Hepatocyte (in vitro differentiated cells): ENCODE data around the gene RUNX1.

ENCODE experiments used
- CTCF ChIP-seq: fragments of 200-600 bp; sonication (generic); IDR thresholded peaks from 2 replicates; pipeline ENCODE4 v1.5.1; 2016; ENCODE audit warnings: antibody characterized with exemption, mild to moderate bottlenecking; ENCODE audit not compliant: poor library complexity
- EZH2 ChIP-seq: fragments of 200-600 bp; sonication (generic); IDR thresholded peaks from 2 replicates; pipeline ENCODE4 v1.6.1; 2016; ENCODE audit warnings: antibody characterized with exemption, mild to moderate bottlenecking, borderline replicate concordance
- EZH2phosphoT487 ChIP-seq: fragments of 200-600 bp; sonication (generic); IDR thresholded peaks from one replicate; pipeline ENCODE4 v1.6.1; 2018; ENCODE audit warnings: antibody characterized with exemption, mild to moderate bottlenecking, low read depth, moderate library complexity; ENCODE audit not compliant: unreplicated experiment, severe bottlenecking

- TF ChIP-seq CTCF (no peak), EZH2 (no peak), EZH2phosphoT487 (no peak)
These were observed 42.4 kb upstream of the RUNX1 start for GRCh38 chr21:35091496-35091895.
